GM21737 (cell line): ENCODE data around the gene PRPSAP1.
"Not testable (repeated sequence)": the region's sequence is repeated elsewhere in the genome, so short reads cannot be mapped to it uniquely, and the experiment has no call there.

Experiments used
- ATAC-seq: cut with Tn5 transposase; IDR thresholded peaks from one replicate; pipeline ENCODE4 v1.9.1; 2021; ENCODE audit warnings: mild to moderate bottlenecking, moderate library complexity; ENCODE audit not compliant: unreplicated experiment

The PRPSAP1 gene

GRCh38 chr17:76327696-76328095 lies 26.0 kb downstream of the PRPSAP1 start:
- no peak for ATAC-seq

GRCh38 chr17:76326306-76326705 lies 27.4 kb downstream of the PRPSAP1 start:
- no peak for ATAC-seq

DNA sequence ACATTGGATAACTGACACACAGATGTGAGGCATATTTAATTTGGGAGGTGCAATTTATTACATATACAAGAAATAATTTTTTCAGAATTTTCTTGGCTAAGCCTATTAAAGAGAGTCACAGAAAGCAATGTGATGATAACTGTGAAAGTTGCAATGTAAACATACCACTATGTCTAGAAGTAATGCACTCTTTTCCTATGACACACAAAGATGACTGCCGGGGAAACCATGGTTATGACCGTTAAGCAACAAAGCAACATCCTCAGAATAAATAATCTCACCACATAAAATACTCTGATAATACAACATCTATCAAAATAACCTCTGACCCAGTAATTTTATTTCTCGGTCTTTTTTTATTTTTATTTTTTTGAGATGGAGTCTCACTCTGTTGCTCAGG lies 35.1 kb downstream of the PRPSAP1 start:
- no peak for ATAC-seq

- ATAC-seq: no peak
Measured at GRCh38 chr17:76317535-76317934, 36.2 kb downstream of the PRPSAP1 start.

DNA sequence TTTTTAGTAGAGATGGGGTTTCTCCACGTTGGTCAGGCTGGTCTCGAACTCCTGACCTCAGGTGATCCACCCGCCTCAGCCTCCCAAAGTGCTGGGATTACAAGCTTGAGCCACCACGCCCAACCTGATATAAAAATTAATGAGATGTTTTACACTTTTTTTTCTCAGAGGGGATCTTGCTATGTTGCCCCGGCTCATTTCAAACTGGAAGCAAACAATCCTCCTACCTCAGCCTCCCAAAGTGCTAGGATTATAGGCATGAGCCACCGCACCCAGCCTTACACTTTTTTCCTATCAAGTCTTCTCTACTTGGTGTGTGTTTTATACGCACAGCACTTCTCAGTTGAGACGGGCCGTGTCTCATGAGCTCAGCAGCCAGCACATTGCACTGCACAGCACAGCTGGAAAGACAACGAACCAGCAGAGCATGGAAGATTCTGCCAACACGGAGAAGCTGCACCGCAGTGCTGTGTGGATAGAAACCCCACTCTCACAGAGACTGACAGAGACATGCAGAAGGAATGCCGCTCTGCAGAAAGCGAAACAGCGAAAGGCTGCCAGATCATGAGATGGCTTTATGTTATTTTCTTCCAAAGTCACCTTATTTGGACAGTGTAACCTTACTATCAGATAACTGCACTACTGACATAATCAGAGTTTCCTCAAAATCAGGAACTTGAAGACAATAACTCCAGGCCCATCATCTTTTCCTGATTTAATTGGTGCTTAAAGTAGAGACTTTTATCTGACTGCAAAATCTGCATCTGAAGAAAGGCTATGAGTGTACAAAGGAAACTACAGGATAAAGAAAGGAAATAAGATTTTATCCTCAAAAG lies 39.1 kb downstream of the PRPSAP1 start:
- ATAC-seq: no peak

DNA sequence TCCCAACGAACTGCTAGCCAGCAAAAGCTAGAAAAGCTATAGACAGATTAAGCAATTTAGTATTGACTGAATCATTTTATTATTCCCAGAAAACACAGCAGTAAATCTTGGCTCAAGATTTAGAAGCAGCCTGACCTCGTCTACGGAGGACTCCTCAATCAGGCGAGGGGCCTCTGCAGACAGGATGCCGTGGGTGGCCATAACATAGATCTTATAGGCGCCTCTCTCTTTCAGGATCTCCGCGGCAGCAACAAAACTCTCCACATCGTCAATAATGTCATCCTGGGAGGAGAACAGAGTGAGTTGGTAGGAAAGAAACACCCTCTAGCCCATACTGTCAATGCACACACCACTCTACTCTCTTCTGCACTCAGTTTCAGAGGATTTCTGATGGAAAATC lies 41.0 kb downstream of the PRPSAP1 start:
- ATAC-seq: no peak

GRCh38 chr17:76309461-76309860 lies 44.3 kb downstream of the PRPSAP1 start:
- ATAC-seq: no peak

DNA sequence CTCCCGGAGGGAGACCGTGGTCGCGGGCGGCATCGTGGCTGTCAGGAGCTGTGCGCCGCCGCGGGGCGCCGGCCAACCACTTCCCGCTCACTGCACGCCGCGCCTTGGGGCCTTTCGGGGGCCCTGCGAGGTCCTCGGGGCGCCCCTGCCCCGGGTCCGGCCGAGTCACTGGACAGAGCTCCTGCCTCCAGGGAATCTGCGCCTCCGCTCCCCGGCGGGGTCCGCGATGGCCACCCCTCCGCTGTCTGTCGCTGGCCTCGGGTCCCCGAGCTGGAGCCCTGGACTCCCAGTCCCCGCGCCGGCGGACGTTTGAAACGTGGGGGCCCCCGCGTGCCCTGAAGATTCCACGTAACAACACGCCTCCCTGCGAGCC lies 45.8 kb downstream of the PRPSAP1 start, which contains the start of gene QRICH2:
Gene QRICH2, minus strand, starts transcription at position 311 of the 373 bp plus-strand sequence. Its CDS starts 278 bp downstream, at position 33.
- ATAC-seq: no peak

DNA sequence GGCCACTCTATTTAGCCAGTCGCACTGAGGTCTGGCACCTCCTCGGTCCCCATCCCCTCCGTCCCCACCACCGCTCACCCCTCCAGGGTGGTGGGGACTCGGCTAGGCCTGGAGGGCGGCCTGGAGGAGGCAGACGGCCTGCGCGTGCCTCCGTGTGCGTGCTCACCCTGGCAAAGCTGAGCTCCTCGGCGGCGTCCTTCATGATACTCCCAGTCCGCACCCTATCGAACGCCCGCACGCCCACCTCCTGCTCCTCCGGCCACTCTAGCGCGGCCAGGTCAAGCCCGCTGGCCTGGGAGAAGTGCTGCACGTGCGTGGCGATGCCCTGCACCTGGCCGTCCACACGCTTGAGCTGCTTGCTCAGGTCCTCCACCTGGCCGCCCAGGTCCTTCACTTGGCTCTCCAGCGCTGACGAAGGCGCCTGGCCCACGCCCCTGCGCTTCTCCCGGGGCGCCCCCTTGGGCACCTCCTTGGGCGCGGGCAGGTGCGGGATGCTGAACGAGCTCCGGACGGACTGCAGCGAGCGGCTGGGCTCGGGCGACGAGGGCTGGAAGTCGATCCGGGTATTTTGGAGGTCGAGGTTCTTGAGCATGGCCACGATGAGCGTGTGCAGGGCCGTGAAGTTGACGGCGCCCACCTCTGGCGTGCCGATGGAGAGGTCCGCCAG lies 46.3 kb downstream of the PRPSAP1 start:
- ATAC-seq: no peak

GRCh38 chr17:76305135-76305454 lies 48.6 kb downstream of the PRPSAP1 start:
- not testable (repeated sequence) for ATAC-seq

DNA sequence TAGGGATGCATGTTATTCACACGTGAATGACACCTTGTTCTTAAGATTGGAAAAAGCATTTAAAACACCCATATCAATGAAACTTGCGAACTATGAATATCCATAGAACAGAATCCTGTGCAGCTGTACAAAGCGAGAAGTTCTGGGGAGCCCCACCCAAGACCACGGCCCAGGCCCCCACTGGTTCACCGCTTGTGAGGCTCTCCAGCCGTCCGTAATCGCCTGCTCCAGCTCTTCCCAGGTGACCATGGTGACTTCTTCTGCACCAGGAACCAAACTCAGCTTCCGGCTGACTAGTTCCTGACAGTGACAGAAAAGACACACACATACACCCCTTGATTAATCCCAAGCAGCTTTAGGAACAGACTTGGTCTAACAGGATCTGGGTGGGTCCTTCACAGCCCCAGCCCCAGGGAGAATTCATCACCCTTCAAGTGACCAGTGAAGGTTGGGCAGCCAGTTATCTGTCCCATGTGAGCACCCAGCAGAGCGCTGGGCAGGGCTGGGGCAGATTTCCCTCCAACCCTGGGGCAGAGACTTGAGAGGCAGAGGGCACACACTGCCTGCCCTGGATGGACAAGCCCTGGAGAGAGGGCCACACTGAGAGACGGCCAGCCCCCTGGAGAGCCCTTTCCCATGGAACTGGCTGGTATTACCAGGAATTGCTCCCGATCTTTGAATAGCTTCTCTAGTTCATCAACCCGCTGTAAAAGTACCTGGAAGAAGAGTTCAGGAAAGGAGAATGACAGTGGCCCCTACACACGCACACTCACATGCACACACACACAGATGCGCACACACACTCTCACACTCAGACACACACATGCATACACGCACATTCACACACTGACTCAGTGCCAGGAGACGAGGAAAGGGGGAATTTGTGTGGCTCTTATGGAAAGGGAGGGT lies 49.2 kb downstream of the PRPSAP1 start:
- ATAC-seq: no peak

- ATAC-seq: no peak
Measured at GRCh38 chr17:76297436-76297835, 56.3 kb downstream of the PRPSAP1 start.

GRCh38 chr17:76296889-76297288 lies 56.8 kb downstream of the PRPSAP1 start:
- ATAC-seq: no peak

GRCh38 chr17:76296186-76296585 lies 57.5 kb downstream of the PRPSAP1 start:
- ATAC-seq: no peak

- ATAC-seq: no peak
Measured at GRCh38 chr17:76293106-76293505, 60.6 kb downstream of the PRPSAP1 start.

DNA sequence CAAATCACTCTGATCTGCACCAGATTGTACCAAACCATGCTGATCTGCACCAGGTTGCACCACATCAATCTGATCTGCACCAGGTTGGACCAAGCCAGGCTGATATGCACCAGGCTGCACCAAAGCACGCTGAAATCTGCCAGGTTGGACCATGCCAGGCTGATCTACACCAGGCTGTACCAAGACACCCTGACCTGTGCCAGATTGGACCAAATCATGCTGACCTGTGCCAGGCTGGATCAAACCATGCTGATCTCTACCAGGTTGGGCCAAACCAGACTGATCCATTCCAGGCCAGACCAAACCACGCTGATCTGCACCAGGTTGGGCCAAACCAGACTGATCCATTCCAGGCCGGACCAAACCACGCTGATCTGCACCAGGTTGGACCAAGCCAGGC lies 61.1 kb downstream of the PRPSAP1 start:
- no peak for ATAC-seq

DNA sequence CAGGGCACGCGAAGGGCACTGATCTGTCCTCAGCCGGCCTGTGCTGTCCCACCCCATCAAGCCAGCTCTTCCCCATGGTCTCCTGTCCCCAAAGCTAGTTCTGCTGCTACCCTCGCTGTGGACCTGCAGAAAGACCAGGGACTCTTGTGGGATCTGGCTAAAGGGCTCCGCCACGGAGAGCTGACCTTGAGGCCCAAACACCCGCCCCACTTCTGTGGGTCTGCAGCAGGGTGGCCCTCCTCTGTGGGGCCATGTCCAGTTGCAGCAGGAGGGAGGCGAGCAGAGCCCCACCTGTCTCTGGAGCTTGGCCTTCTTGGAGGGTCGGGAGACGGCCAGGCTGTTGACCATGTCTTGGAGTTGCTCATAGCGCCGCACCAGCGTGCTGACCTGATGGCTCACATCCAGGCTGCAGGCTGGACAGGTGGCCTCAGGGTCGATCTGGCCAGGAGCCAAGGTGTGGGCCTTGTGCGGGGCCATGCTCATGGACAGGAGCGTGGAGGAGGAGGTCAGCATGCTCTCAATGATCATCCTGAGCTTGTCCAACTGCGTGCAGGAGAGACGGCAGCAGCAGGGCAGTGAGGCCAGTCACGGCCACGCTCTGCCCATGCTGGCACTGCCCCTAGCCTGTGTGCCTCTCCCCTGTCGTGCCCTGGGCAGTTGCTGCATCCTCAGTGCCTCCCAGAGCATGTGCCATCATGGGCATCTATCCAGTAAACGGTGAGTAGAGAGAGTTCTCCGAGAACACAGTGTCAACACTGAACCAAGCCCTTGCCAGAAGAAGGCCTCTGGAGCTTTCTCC lies 71.9 kb downstream of the PRPSAP1 start:
- no peak for ATAC-seq

- ATAC-seq: no peak
Measured at GRCh38 chr17:76280650-76281049, 73.1 kb downstream of the PRPSAP1 start.

- no peak for ATAC-seq
Measured at GRCh38 chr17:76279742-76280287, 73.9 kb downstream of the PRPSAP1 start.
